ENCODE data around the gene NUDT14.

Gene NUDT14

GRCh38 chr14:105154476-105154871, 26.6 kb downstream of the NUDT14 start:
- Histone ChIP-seq H3K4me1 (ENCODE audit: control insufficient read depth, insufficient read depth, low read depth, low read length) (no peaks in the 10 kb centered on the region), H3K9me3 (ENCODE audit: control insufficient read depth, low read length) (peaks cover 3% of the 10 kb centered on the region), H4K91ac (ENCODE audit: low read length) (no peak overlapping the region), H4K8ac (ENCODE audit: low read length) (no peak overlapping the region), H3K4ac (ENCODE audit: low read depth in 1 of 2, low read length in 2 of 2) (no peak overlapping the region), H2AK5ac (ENCODE audit: low read length, severe bottlenecking) (no peak overlapping the region), H2AFZ (ENCODE audit: low read depth, low read length) (peak overlapping the region; percentile 30), H3K4me3 (ENCODE audit: insufficient read depth in 1 of 2, low read depth in 1 of 2, low read length in 2 of 2) (no peak overlapping the region), H3K79me1 (replicated peaks; ENCODE audit: low read length, poor library complexity, severe bottlenecking) (no peaks in the 10 kb centered on the region), H3K23ac (ENCODE audit: low read length in 2 of 2) (no peak overlapping the region), H2BK15ac (ENCODE audit: low read depth, poor library complexity, severe bottlenecking) (no peak overlapping the region), H3K27ac (ENCODE audit: low read length, poor library complexity, severe bottlenecking) (no peak overlapping the region), H3K9ac (ENCODE audit: low read length) (no peak overlapping the region), H3K27me3 (ENCODE audit: control insufficient read depth in 1 of 2, insufficient read depth in 1 of 2, low read length in 2 of 2) (peaks cover 10 to 48% of the 10 kb centered on the region in 2 experiments), H2BK120ac (ENCODE audit: low read depth, low read length) (no peak overlapping the region), H2BK5ac (ENCODE audit: low read depth, low read length, poor library complexity, severe bottlenecking) (no peak overlapping the region), H3K14ac (ENCODE audit: low read length in 2 of 2) (no peak overlapping the region), H3K18ac (ENCODE audit: low read depth in 1 of 2, low read length in 2 of 2) (no peak overlapping the region), H3K4me2 (ENCODE audit: low read length, poor library complexity, severe bottlenecking) (no peak overlapping the region), H2BK12ac (ENCODE audit: low read length in 2 of 2) (no peak overlapping the region), H3K36me3 (ENCODE audit: control insufficient read depth in 1 of 2, insufficient read depth in 2 of 2, low read depth in 1 of 2, low read length in 2 of 2) (no peaks in the 10 kb centered on the region)
- DNase-seq, result no peak
- 73% methylated on average over 12 of the region's 12 CpGs for WGBS

GRCh38 chr14:105153739-105154475, 27.2 kb downstream of the NUDT14 start:
- Histone ChIP-seq H2BK5ac (ENCODE audit: low read depth, low read length, poor library complexity, severe bottlenecking) (no peak overlapping the region), H2AFZ (ENCODE audit: low read depth, low read length) (peak overlapping the region; percentile 30), H3K9ac (ENCODE audit: low read length) (no peak overlapping the region), H3K36me3 (ENCODE audit: control insufficient read depth in 1 of 2, insufficient read depth in 2 of 2, low read depth in 1 of 2, low read length in 2 of 2) (no peaks in the 10 kb centered on the region), H3K18ac (ENCODE audit: low read depth in 1 of 2, low read length in 2 of 2) (no peak overlapping the region), H2BK15ac (ENCODE audit: low read depth, poor library complexity, severe bottlenecking) (no peak overlapping the region), H3K4me3 (ENCODE audit: insufficient read depth in 1 of 2, low read depth in 1 of 2, low read length in 2 of 2) (peak overlapping the region in 1 of 2 experiments; percentile 20), H2BK120ac (ENCODE audit: low read depth, low read length) (no peak overlapping the region), H3K27me3 (ENCODE audit: control insufficient read depth in 1 of 2, insufficient read depth in 1 of 2, low read length in 2 of 2) (peaks cover 10 to 48% of the 10 kb centered on the region in 2 experiments), H3K14ac (ENCODE audit: low read length in 2 of 2) (no peak overlapping the region), H3K4ac (ENCODE audit: low read depth in 1 of 2, low read length in 2 of 2) (no peak overlapping the region), H2AK5ac (ENCODE audit: low read length, severe bottlenecking) (no peak overlapping the region), H3K23ac (ENCODE audit: low read length in 2 of 2) (no peak overlapping the region), H3K79me1 (replicated peaks; ENCODE audit: low read length, poor library complexity, severe bottlenecking) (no peaks in the 10 kb centered on the region), H3K9me3 (ENCODE audit: control insufficient read depth, low read length) (peaks cover 3% of the 10 kb centered on the region), H3K4me1 (ENCODE audit: control insufficient read depth, insufficient read depth, low read depth, low read length) (no peaks in the 10 kb centered on the region), H3K27ac (ENCODE audit: low read length, poor library complexity, severe bottlenecking) (no peak overlapping the region), H3K4me2 (ENCODE audit: low read length, poor library complexity, severe bottlenecking) (no peak overlapping the region), H4K8ac (ENCODE audit: low read length) (no peak overlapping the region), H4K91ac (ENCODE audit: low read length) (no peak overlapping the region), H2BK12ac (ENCODE audit: low read length in 2 of 2) (no peak overlapping the region)
- 90% methylated on average over 26 of the region's 26 CpGs for WGBS
- no peak for DNase-seq

GRCh38 chr14:105153331-105153731, 27.8 kb downstream of the NUDT14 start:
- H3K9me3 ChIP-seq (ENCODE audit: control insufficient read depth, low read length), result peaks cover 3% of the 10 kb centered on the region
- no peak overlapping the region for H2BK12ac ChIP-seq (ENCODE audit: low read length in 2 of 2)
- H3K27me3 ChIP-seq (ENCODE audit: control insufficient read depth in 1 of 2, insufficient read depth in 1 of 2, low read length in 2 of 2), result peaks cover 10 to 47% of the 10 kb centered on the region in 2 experiments
- H2AK5ac ChIP-seq (ENCODE audit: low read length, severe bottlenecking), result no peak overlapping the region
- no peak overlapping the region for H3K14ac ChIP-seq (ENCODE audit: low read length in 2 of 2)
- no peaks in the 10 kb centered on the region for H3K4me1 ChIP-seq (ENCODE audit: control insufficient read depth, insufficient read depth, low read depth, low read length)
- H2BK5ac ChIP-seq (ENCODE audit: low read depth, low read length, poor library complexity, severe bottlenecking), result no peak overlapping the region
- no peak overlapping the region for H2BK15ac ChIP-seq (ENCODE audit: low read depth, poor library complexity, severe bottlenecking)
- WGBS, result 88% methylated on average over 18 of the region's 18 CpGs
- no peak overlapping the region for H3K23ac ChIP-seq (ENCODE audit: low read length in 2 of 2)
- no peaks in the 10 kb centered on the region for H3K79me1 ChIP-seq (replicated peaks; ENCODE audit: low read length, poor library complexity, severe bottlenecking)
- no peak overlapping the region for H2AFZ ChIP-seq (ENCODE audit: low read depth, low read length)
- no peak overlapping the region for H4K8ac ChIP-seq (ENCODE audit: low read length)
- no peak overlapping the region for H3K9ac ChIP-seq (ENCODE audit: low read length)
- H3K4me2 ChIP-seq (ENCODE audit: low read length, poor library complexity, severe bottlenecking), result no peak overlapping the region
- no peak overlapping the region for H3K18ac ChIP-seq (ENCODE audit: low read depth in 1 of 2, low read length in 2 of 2)
- H3K4me3 ChIP-seq (ENCODE audit: insufficient read depth in 1 of 2, low read depth in 1 of 2, low read length in 2 of 2), result no peak overlapping the region
- no peak overlapping the region for H4K91ac ChIP-seq (ENCODE audit: low read length)
- H3K27ac ChIP-seq (ENCODE audit: low read length, poor library complexity, severe bottlenecking), result no peak overlapping the region
- DNase-seq, result no peak
- no peak overlapping the region for H2BK120ac ChIP-seq (ENCODE audit: low read depth, low read length)
- no peaks in the 10 kb centered on the region for H3K36me3 ChIP-seq (ENCODE audit: control insufficient read depth in 1 of 2, insufficient read depth in 2 of 2, low read depth in 1 of 2, low read length in 2 of 2)
- no peak overlapping the region for H3K4ac ChIP-seq (ENCODE audit: low read depth in 1 of 2, low read length in 2 of 2)

- Histone ChIP-seq H3K36me3 (ENCODE audit: control insufficient read depth in 1 of 2, insufficient read depth in 2 of 2, low read depth in 1 of 2, low read length in 2 of 2) (no peaks in the 10 kb centered on the region), H4K8ac (ENCODE audit: low read length) (no peak overlapping the region), H4K91ac (ENCODE audit: low read length) (no peak overlapping the region), H3K9ac (ENCODE audit: low read length) (no peak overlapping the region), H2AK5ac (ENCODE audit: low read length, severe bottlenecking) (no peak overlapping the region), H2BK12ac (ENCODE audit: low read length in 2 of 2) (no peak overlapping the region), H3K4me3 (ENCODE audit: insufficient read depth in 1 of 2, low read depth in 1 of 2, low read length in 2 of 2) (no peak overlapping the region), H3K4ac (ENCODE audit: low read depth in 1 of 2, low read length in 2 of 2) (no peak overlapping the region), H3K4me2 (ENCODE audit: low read length, poor library complexity, severe bottlenecking) (no peak overlapping the region), H3K18ac (ENCODE audit: low read depth in 1 of 2, low read length in 2 of 2) (no peak overlapping the region), H3K79me1 (replicated peaks; ENCODE audit: low read length, poor library complexity, severe bottlenecking) (no peaks in the 10 kb centered on the region), H3K27me3 (ENCODE audit: control insufficient read depth in 1 of 2, insufficient read depth in 1 of 2, low read length in 2 of 2) (peaks cover 10 to 42% of the 10 kb centered on the region in 2 experiments), H3K14ac (ENCODE audit: low read length in 2 of 2) (no peak overlapping the region), H2AFZ (ENCODE audit: low read depth, low read length) (no peak overlapping the region), H3K4me1 (ENCODE audit: control insufficient read depth, insufficient read depth, low read depth, low read length) (no peaks in the 10 kb centered on the region), H3K27ac (ENCODE audit: low read length, poor library complexity, severe bottlenecking) (no peak overlapping the region), H3K23ac (ENCODE audit: low read length in 2 of 2) (no peak overlapping the region), H2BK15ac (ENCODE audit: low read depth, poor library complexity, severe bottlenecking) (no peak overlapping the region), H3K9me3 (ENCODE audit: control insufficient read depth, low read length) (peaks cover 3% of the 10 kb centered on the region), H2BK120ac (ENCODE audit: low read depth, low read length) (no peak overlapping the region), H2BK5ac (ENCODE audit: low read depth, low read length, poor library complexity, severe bottlenecking) (no peak overlapping the region)
- no peak for DNase-seq
- 92% methylated on average over 14 of the region's 14 CpGs for WGBS
Observed at GRCh38 chr14:105152794-105153241, 28.3 kb downstream of the NUDT14 start.
